Neuron (in vitro differentiated cells): ENCODE measurements around the gene SMIM10L2A.

ENCODE experiments used
- H2AFZ ChIP-seq: one replicate; pipeline ENCODE4 v1.6.1; 2013; ENCODE audit warnings: low read depth, mild to moderate bottlenecking, inconsistent platforms, low read length, moderate library complexity
- H3K27me3 ChIP-seq: one replicate; pipeline ENCODE4 v1.6.1; 2013; ENCODE audit warnings: low read length; ENCODE audit not compliant: insufficient read depth
- H3K36me3 ChIP-seq: one replicate; pipeline ENCODE4 v1.6.1; 2013; ENCODE audit warnings: low read length; ENCODE audit not compliant: insufficient read depth
- H3K4me1 ChIP-seq: one replicate; pipeline ENCODE4 v1.6.1; 2013; ENCODE audit warnings: low read length; ENCODE audit not compliant: insufficient read depth
- H3K4me3 ChIP-seq: 2 replicates; pipeline ENCODE4 v1.5.1; 2013; ENCODE audit warnings: mild to moderate bottlenecking, low read length, moderate library complexity
- H3K9me3 ChIP-seq: one replicate; pipeline ENCODE4 v1.6.1; 2013; ENCODE audit warnings: low read length

The SMIM10L2A gene

GRCh38 chrX:135421932-135422809 is at the start of gene SMIM10L2A:
TSS of gene SMIM10L2A (plus strand) at chrX:135421944. CDS start at chrX:135422132, 188 bp downstream.
- no peaks in the 10 kb centered on the region for H3K9me3 ChIP-seq
- no peaks in the 10 kb centered on the region for H3K27me3 ChIP-seq
- H3K4me1 ChIP-seq, result no peaks in the 10 kb centered on the region
- no peaks in the 10 kb centered on the region for H3K36me3 ChIP-seq
- H2AFZ ChIP-seq, result no peak within 1 kb of the TSS
- peak within 1 kb of the TSS; percentile 51 for H3K4me3 ChIP-seq

- Histone ChIP-seq H3K36me3 (no peaks in the 10 kb centered on the region), H3K27me3 (no peaks in the 10 kb centered on the region), H3K9me3 (no peaks in the 10 kb centered on the region), H3K4me1 (peaks cover 5% of the 10 kb centered on the region), H2AFZ (no peak overlapping the region), H3K4me3 (no peak overlapping the region)
These were observed 48.4 kb upstream of the SMIM10L2A start for GRCh38 chrX:135373357-135373756.

GRCh38 chrX:135382260-135382659 is 39.5 kb upstream of the SMIM10L2A start:
- no peak overlapping the region for H3K4me3 ChIP-seq

GRCh38 chrX:135383249-135383648 is 38.5 kb upstream of the SMIM10L2A start:
- H2AFZ ChIP-seq, result no peak overlapping the region
- no peaks in the 10 kb centered on the region for H3K9me3 ChIP-seq
- H3K36me3 ChIP-seq, result no peaks in the 10 kb centered on the region
- no peak overlapping the region for H3K4me3 ChIP-seq
- H3K27me3 ChIP-seq, result no peaks in the 10 kb centered on the region
- peaks cover 3% of the 10 kb centered on the region for H3K4me1 ChIP-seq

More at GRCh38 chrX:135382260-135382659, 39.5 kb upstream of the SMIM10L2A start:
- H3K4me1 ChIP-seq, result peaks cover 7% of the 10 kb centered on the region
- no peak overlapping the region for H2AFZ ChIP-seq
- no peaks in the 10 kb centered on the region for H3K36me3 ChIP-seq
- H3K9me3 ChIP-seq, result no peaks in the 10 kb centered on the region
- H3K27me3 ChIP-seq, result no peaks in the 10 kb centered on the region

GRCh38 chrX:135384161-135384836 is 37.4 kb upstream of the SMIM10L2A start:
- Histone ChIP-seq H3K27me3 (no peaks in the 10 kb centered on the region), H2AFZ (no peak overlapping the region), H3K9me3 (no peaks in the 10 kb centered on the region), H3K4me3 (no peak overlapping the region), H3K4me1 (no peaks in the 10 kb centered on the region), H3K36me3 (no peaks in the 10 kb centered on the region)

GRCh38 chrX:135388841-135389240 is 32.9 kb upstream of the SMIM10L2A start:
- Histone ChIP-seq H3K4me1 (no peaks in the 10 kb centered on the region), H3K36me3 (no peaks in the 10 kb centered on the region), H2AFZ (no peak overlapping the region), H3K9me3 (no peaks in the 10 kb centered on the region), H3K27me3 (peaks cover 3% of the 10 kb centered on the region), H3K4me3 (no peak overlapping the region)

GRCh38 chrX:135389243-135389642 is 32.5 kb upstream of the SMIM10L2A start:
- Histone ChIP-seq H2AFZ (no peak overlapping the region), H3K36me3 (no peaks in the 10 kb centered on the region), H3K27me3 (peaks cover 3% of the 10 kb centered on the region), H3K9me3 (no peaks in the 10 kb centered on the region), H3K4me1 (no peaks in the 10 kb centered on the region), H3K4me3 (no peak overlapping the region)

- Histone ChIP-seq H3K9me3 (no peaks in the 10 kb centered on the region), H3K4me1 (no peaks in the 10 kb centered on the region), H2AFZ (no peak overlapping the region), H3K27me3 (peaks cover 3% of the 10 kb centered on the region), H3K4me3 (no peak overlapping the region), H3K36me3 (no peaks in the 10 kb centered on the region)
These were observed 32.0 kb upstream of the SMIM10L2A start for GRCh38 chrX:135389717-135390116.

GRCh38 chrX:135391734-135392133 is 30.0 kb upstream of the SMIM10L2A start:
- no peaks in the 10 kb centered on the region for H3K9me3 ChIP-seq

GRCh38 chrX:135393051-135393450 is 28.7 kb upstream of the SMIM10L2A start:
- no peaks in the 10 kb centered on the region for H3K4me1 ChIP-seq
- H3K36me3 ChIP-seq, result no peaks in the 10 kb centered on the region
- no peak overlapping the region for H3K4me3 ChIP-seq
- no peak overlapping the region for H2AFZ ChIP-seq
- H3K27me3 ChIP-seq, result peaks cover 3% of the 10 kb centered on the region
- H3K9me3 ChIP-seq, result no peaks in the 10 kb centered on the region

More at GRCh38 chrX:135391734-135392133, 30.0 kb upstream of the SMIM10L2A start:
- Histone ChIP-seq H2AFZ (no peak overlapping the region), H3K4me3 (no peak overlapping the region), H3K27me3 (peaks cover 3% of the 10 kb centered on the region), H3K4me1 (no peaks in the 10 kb centered on the region), H3K36me3 (no peaks in the 10 kb centered on the region)

GRCh38 chrX:135395064-135395463 is 26.7 kb upstream of the SMIM10L2A start:
- H3K4me1 ChIP-seq, result no peaks in the 10 kb centered on the region
- H3K9me3 ChIP-seq, result no peaks in the 10 kb centered on the region
- H3K27me3 ChIP-seq, result peaks cover 3% of the 10 kb centered on the region
- H3K36me3 ChIP-seq, result no peaks in the 10 kb centered on the region
- no peak overlapping the region for H2AFZ ChIP-seq
- no peak overlapping the region for H3K4me3 ChIP-seq

- Histone ChIP-seq H3K36me3 (no peaks in the 10 kb centered on the region), H3K4me1 (no peaks in the 10 kb centered on the region), H3K9me3 (no peaks in the 10 kb centered on the region), H3K27me3 (peaks cover 8% of the 10 kb centered on the region), H2AFZ (no peak overlapping the region), H3K4me3 (no peak overlapping the region)
These were observed 25.6 kb upstream of the SMIM10L2A start for GRCh38 chrX:135396109-135396508.

- H3K4me1 ChIP-seq, result no peaks in the 10 kb centered on the region
- no peaks in the 10 kb centered on the region for H3K9me3 ChIP-seq
- no peaks in the 10 kb centered on the region for H3K36me3 ChIP-seq
- H3K27me3 ChIP-seq, result peaks cover 8% of the 10 kb centered on the region
- H3K4me3 ChIP-seq, result no peak overlapping the region
- no peak overlapping the region for H2AFZ ChIP-seq
These were observed 25.2 kb upstream of the SMIM10L2A start for GRCh38 chrX:135396566-135396965.
